B cell (primary cell): Measurements from ENCODE around the gene NRG4. TPM values are rescaled to one million over a fixed set of nuclear protein-coding genes. Genes with fewer than 3 reads are reported as not detected.

ENCODE experiments used
- ATAC-seq: fragments of 200-7000 bp; cut with Tn5 transposase; one replicate; pipeline ENCODE4 v1.10.0; 2021; ENCODE audit warnings: low read depth, mild to moderate bottlenecking, moderate number of reproducible peaks, moderate library complexity
- CTCF ChIA-PET: fragments of 350-600 bp; sonication (Branson Sonifier 250); formaldehyde crosslinking; loops from one replicate; lab custom pipeline; 2021; ENCODE audit warnings: antibody characterized with exemption, inconsistent platforms; lab: Charles Lee
- POLR2A ChIA-PET: fragments of 350-600 bp; sonication (Branson Sonifier 250); formaldehyde crosslinking; loops from one replicate; lab custom pipeline; 2021; ENCODE audit warnings: antibody characterized with exemption; lab: Charles Lee
- DNase-seq: peaks from one replicate; pipeline ENCODE4 v3.0.0; 2013
- H2AFZ ChIP-seq: 2 replicates; pipeline ENCODE4 v1.6.1; 2012; ENCODE audit warnings: mild to moderate bottlenecking, low read depth, low read length; ENCODE audit not compliant: insufficient read depth, poor library complexity, severe bottlenecking
- H3K27ac ChIP-seq, 2 donors: 1 replicate in 1 of 2; 2 replicates in 1 of 2; pipeline ENCODE4 v1.5.1; 2012 to 2013; ENCODE audit warnings: low read length in 2 of 2, mild to moderate bottlenecking in 2 of 2, moderate library complexity in 1 of 2
- H3K27me3 ChIP-seq, 4 experiments: fragments of 200-600 bp in 1 of 4; sonication (generic) in 1 of 4; replicated peaks in 1 of 4; 1 replicate in 2 of 4; 2 replicates in 2 of 4; pipeline versions ENCODE4 v1.6.1 to v1.7.0; 2013 to 2016; ENCODE audit warnings: low read length in 3 of 4, mild to moderate bottlenecking in 2 of 4, mixed read lengths in 1 of 4, moderate library complexity in 1 of 4; ENCODE audit not compliant: insufficient read depth in 4 of 4, control insufficient read depth in 3 of 4; ENCODE audit errors: control extremely low read depth in 1 of 4
- H3K36me3 ChIP-seq, 2 experiments: replicated peaks in 1 of 2; 1 replicate in 1 of 2; 2 replicates in 1 of 2; pipeline versions ENCODE4 v1.6.1 to v1.7.1; 2013; ENCODE audit warnings: low read length in 1 of 2; ENCODE audit not compliant: insufficient read depth in 2 of 2, control insufficient read depth in 1 of 2; ENCODE audit errors: control extremely low read depth in 1 of 2, extremely low read depth in 1 of 2
- H3K4me1 ChIP-seq, 2 donors: fragments of 200-600 bp in 1 of 2; sonication (generic) in 1 of 2; 1 replicate in 1 of 2; 2 replicates in 1 of 2; pipeline versions ENCODE4 v1.5.1 to v1.6.1; 2013 to 2017; ENCODE audit warnings: low read length in 2 of 2; ENCODE audit not compliant: control insufficient read depth in 2 of 2, insufficient read depth in 2 of 2
- H3K4me2 ChIP-seq: replicated peaks from 2 replicates; pipeline ENCODE3; 2012; ENCODE audit warnings: mild to moderate bottlenecking, low read depth, low read length; ENCODE audit not compliant: poor library complexity, severe bottlenecking
- H3K4me3 ChIP-seq, 5 experiments: fragments of 200-600 bp in 1 of 5; sonication (generic) in 1 of 5; 1 replicate in 3 of 5; 2 replicates in 2 of 5; pipeline versions ENCODE4 v1.5.1 to v1.7.0; 2011 to 2016; ENCODE audit warnings: low read length in 4 of 5, mild to moderate bottlenecking in 4 of 5, low read depth in 2 of 5, control low read depth in 1 of 5, moderate library complexity in 1 of 5; ENCODE audit not compliant: insufficient read depth in 1 of 5; ENCODE audit errors: control extremely low read depth in 1 of 5, extremely low read depth in 1 of 5
- H3K79me2 ChIP-seq: fragments of 200-600 bp; sonication (generic); one replicate; pipeline ENCODE4 v1.6.0; 2016; ENCODE audit warnings: low read length; ENCODE audit not compliant: control insufficient read depth, insufficient read depth
- H3K9ac ChIP-seq: fragments of 200-600 bp; sonication (generic); 2 replicates; pipeline ENCODE4 v1.6.1; 2017; ENCODE audit warnings: mild to moderate bottlenecking, low read length, moderate library complexity
- H3K9me3 ChIP-seq, 3 donors: one replicate each; pipeline versions ENCODE4 v1.6.1 to v1.7.1; 2013; ENCODE audit warnings: low read length in 2 of 3; ENCODE audit not compliant: control insufficient read depth in 2 of 3, insufficient read depth in 1 of 3; ENCODE audit errors: control extremely low read depth in 1 of 3
- H4K20me1 ChIP-seq: 2 replicates; pipeline ENCODE4 v1.6.0; 2012; ENCODE audit warnings: mild to moderate bottlenecking, low read length; ENCODE audit not compliant: insufficient read depth, control insufficient read depth, poor library complexity, severe bottlenecking
- H3K27ac Mint-ChIP-seq: one replicate; pipeline ENCODE4 v1.8.0; 2021; ENCODE audit warnings: mixed read lengths
- H3K27me3 Mint-ChIP-seq: one replicate; pipeline ENCODE4 v1.8.0; 2021; ENCODE audit warnings: mixed read lengths
- H3K4me1 Mint-ChIP-seq: one replicate; pipeline ENCODE4 v1.8.0; 2021; ENCODE audit warnings: mixed read lengths
- H3K4me3 Mint-ChIP-seq: one replicate; pipeline ENCODE4 v1.8.0; 2021; ENCODE audit warnings: mixed read lengths
- H3K9me3 Mint-ChIP-seq: one replicate; pipeline ENCODE4 v1.8.0; 2022; ENCODE audit warnings: mixed read lengths; ENCODE audit not compliant: insufficient read depth
- EZH2 ChIP-seq: IDR thresholded peaks from 2 replicates; pipeline ENCODE4 v1.6.1; 2012; ENCODE audit warnings: borderline replicate concordance, low read depth, mild to moderate bottlenecking, moderate library complexity, low read length; ENCODE audit not compliant: insufficient read depth, poor library complexity, severe bottlenecking
- WGBS: methylation state at CpG from one replicate; pipeline ENCODE4 v1.1.5; 2013; ENCODE audit warnings: missing lambda C conversion rate; ENCODE audit not compliant: insufficient coverage; 5-methylcytosine and 5-hydroxymethylcytosine counted together
- intact Hi-C: fragments of 100-400 bp; cut with micrococcal nuclease; formaldehyde crosslinking; loops from one replicate; pipeline ENCODE4 v1.10.0; 2022
- polyA plus RNA-seq: library from polyadenylated mRNA; depleted of rRNA; stranded (reverse); fragments of >200 nt; gene quantifications from 2 replicates; pipeline ENCODE4 v1.2.3, GENCODE V29; 2012
- total RNA-seq, 2 donors: library from RNA; stranded (reverse); fragments of 120-200 nt in 1 of 2; gene quantifications; 1 replicate in 1 of 2; 2 replicates in 1 of 2; pipeline versions ENCODE4 v1.2.3 to v1.2.4, GENCODE V29; 2013 to 2022
- TF ChIP-seq, protein P1 (sequence below): fragments of 200-600 bp; IDR thresholded peaks from one replicate; pipeline ENCODE4 v1.8.0; 2022; ENCODE audit warnings: antibody characterized with exemption, mild to moderate bottlenecking

NRG4 gene
- total and polyA plus RNA-seq, 2 donors (not counting 1 experiment from before 2014, with no cell fraction given) = 0.37 TPM; not detected in 1

GRCh38 chr15:75948761-75949296, 63.4 kb downstream of the NRG4 start:
- DNase-seq = no peak
- Histone ChIP-seq H3K4me3 (no peak overlapping the region), H3K9ac (no peak overlapping the region), H3K4me1 (no peaks in the 10 kb centered on the region), H3K79me2 (no peaks in the 10 kb centered on the region), H2AFZ (no peak overlapping the region), H3K4me2 (no peak overlapping the region), H3K9me3 (no peaks in the 10 kb centered on the region), H3K36me3 (no peaks in the 10 kb centered on the region), H4K20me1 (no peaks in the 10 kb centered on the region), H3K27ac (no peak overlapping the region), H3K27me3 (peaks cover 0 to 6% (median 0%) of the 10 kb centered on the region in 4 experiments)
- 83% methylated on average over 6 of the region's 8 CpGs for WGBS
- ChIA-PET POLR2A (no interaction called here), CTCF (interaction anchor here (0.7 kb wide), 1 partner anchor 86 kb away, joined by 3 read pairs; no protein-coding TSS in a partner anchor)
- Mint-ChIP-seq H3K9me3 (no peaks in the 10 kb centered on the region), H3K27me3 (peaks cover 13% of the 10 kb centered on the region), H3K27ac (no peak overlapping the region), H3K4me3 (no peak overlapping the region), H3K4me1 (no peaks in the 10 kb centered on the region)
- ATAC-seq = no peak
- intact Hi-C loops = no loop called here
- TF ChIP-seq EZH2 = no peak
- TF ChIP-seq, protein P1, sequence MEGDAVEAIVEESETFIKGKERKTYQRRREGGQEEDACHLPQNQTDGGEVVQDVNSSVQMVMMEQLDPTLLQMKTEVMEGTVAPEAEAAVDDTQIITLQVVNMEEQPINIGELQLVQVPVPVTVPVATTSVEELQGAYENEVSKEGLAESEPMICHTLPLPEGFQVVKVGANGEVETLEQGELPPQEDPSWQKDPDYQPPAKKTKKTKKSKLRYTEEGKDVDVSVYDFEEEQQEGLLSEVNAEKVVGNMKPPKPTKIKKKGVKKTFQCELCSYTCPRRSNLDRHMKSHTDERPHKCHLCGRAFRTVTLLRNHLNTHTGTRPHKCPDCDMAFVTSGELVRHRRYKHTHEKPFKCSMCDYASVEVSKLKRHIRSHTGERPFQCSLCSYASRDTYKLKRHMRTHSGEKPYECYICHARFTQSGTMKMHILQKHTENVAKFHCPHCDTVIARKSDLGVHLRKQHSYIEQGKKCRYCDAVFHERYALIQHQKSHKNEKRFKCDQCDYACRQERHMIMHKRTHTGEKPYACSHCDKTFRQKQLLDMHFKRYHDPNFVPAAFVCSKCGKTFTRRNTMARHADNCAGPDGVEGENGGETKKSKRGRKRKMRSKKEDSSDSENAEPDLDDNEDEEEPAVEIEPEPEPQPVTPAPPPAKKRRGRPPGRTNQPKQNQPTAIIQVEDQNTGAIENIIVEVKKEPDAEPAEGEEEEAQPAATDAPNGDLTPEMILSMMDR = no peak

DNA sequence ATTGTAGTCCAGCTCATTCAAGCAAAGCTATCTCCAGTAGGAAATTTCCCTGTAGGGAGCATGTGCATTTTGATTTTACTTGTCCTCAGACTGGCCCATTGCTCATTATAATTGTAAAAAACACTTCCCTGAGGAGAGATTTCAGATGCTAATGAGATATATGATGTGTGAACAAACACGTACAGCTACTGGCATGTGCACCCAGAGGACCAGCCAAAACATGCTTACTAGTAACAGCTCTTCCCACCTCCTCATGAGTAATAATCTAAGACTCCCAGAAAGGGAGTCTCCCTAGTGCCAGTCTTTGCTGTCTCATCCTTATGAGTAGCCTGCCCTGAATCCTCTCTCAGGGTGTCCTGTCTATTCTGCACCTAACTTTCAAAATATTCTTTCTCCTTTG, 65.1 kb downstream of the NRG4 start:
- H3K9ac ChIP-seq = no peak overlapping the region
- no peaks in the 10 kb centered on the region for H4K20me1 ChIP-seq
- H3K27ac ChIP-seq = no peak overlapping the region
- TF ChIP-seq EZH2 = no peak
- TF ChIP-seq, protein P1 = no peak
- intact Hi-C loops = no loop called here
- H3K27ac Mint-ChIP-seq = no peak overlapping the region
- CTCF ChIA-PET = no interaction called here
- no peaks in the 10 kb centered on the region for H3K79me2 ChIP-seq
- H3K27me3 ChIP-seq = peaks cover 0 to 6% (median 0%) of the 10 kb centered on the region in 4 experiments
- no peaks in the 10 kb centered on the region for H3K9me3 Mint-ChIP-seq
- H3K4me1 ChIP-seq = no peaks in the 10 kb centered on the region
- H3K9me3 ChIP-seq = no peaks in the 10 kb centered on the region
- H3K4me3 Mint-ChIP-seq = no peak overlapping the region
- H2AFZ ChIP-seq = no peak overlapping the region
- no peaks in the 10 kb centered on the region for H3K4me1 Mint-ChIP-seq
- no peak overlapping the region for H3K4me3 ChIP-seq
- H3K4me2 ChIP-seq = no peak overlapping the region
- POLR2A ChIA-PET = no interaction called here
- no peaks in the 10 kb centered on the region for H3K36me3 ChIP-seq
- no CpG with 5 or more reads among the region's 1 CpG for WGBS
- peaks cover 13% of the 10 kb centered on the region for H3K27me3 Mint-ChIP-seq
- DNase-seq = no peak
- no peak for ATAC-seq
